IMR-90 (cell line): Measurements from ENCODE around the gene PC. TPM values are rescaled to one million over a fixed set of nuclear protein-coding genes. Genes with fewer than 3 reads are reported as not detected.
"Not testable (repeated sequence)": the region's sequence is repeated elsewhere in the genome, so short reads cannot be mapped to it uniquely, and the experiment has no call there.

Source experiments
- ATAC-seq: fragments of 200-7000 bp; cut with Tn5 transposase; 2 replicates; pipeline ENCODE4 v1.9.1; 2020; ENCODE audit warnings: low read depth, mild to moderate bottlenecking, moderate library complexity
- BruUV-seq: library from RNA; stranded (reverse); fragments of 400-500 nt; replicated peaks from 2 replicates; lab custom pipeline; 2021; lab: Mats Ljungman, UMichigan
- CTCF ChIA-PET: fragments of 300-600 bp; formaldehyde crosslinking; extraction: SDS; loops from one replicate; lab custom pipeline; 2021; ENCODE audit warnings: antibody characterized with exemption; lab: Yijun Ruan, JAX
- POLR2A ChIA-PET: fragments of 300-600 bp; sonication (Branson Sonifier 250); formaldehyde crosslinking; loops from one replicate; lab custom pipeline; 2022; ENCODE audit warnings: antibody characterized with exemption; ENCODE audit not compliant: unreplicated experiment; lab: Charles Lee
- DNase-seq: peaks from one replicate; pipeline ENCODE4 v3.0.0; 2013
- H2AFZ ChIP-seq: replicated peaks from 2 replicates; pipeline ENCODE3; 2013; ENCODE audit warnings: low read length, mild to moderate bottlenecking; ENCODE audit not compliant: poor library complexity
- H2AK5ac ChIP-seq: 2 replicates; pipeline ENCODE4 v1.6.1; 2013; ENCODE audit warnings: low read depth, low read length, inconsistent platforms
- H2AK9ac ChIP-seq: replicated peaks from 2 replicates; pipeline ENCODE3; 2013; ENCODE audit warnings: mild to moderate bottlenecking, low read depth, low read length, moderate library complexity; ENCODE audit not compliant: poor library complexity
- H2BK120ac ChIP-seq: 2 replicates; pipeline ENCODE4 v1.6.1; 2013; ENCODE audit warnings: low read depth, low read length, inconsistent platforms
- H2BK15ac ChIP-seq: 3 replicates; pipeline ENCODE4 v1.6.1; 2013; ENCODE audit warnings: low read depth, low read length, inconsistent platforms
- H2BK20ac ChIP-seq: 2 replicates; pipeline ENCODE4 v1.6.1; 2013; ENCODE audit warnings: low read depth, mild to moderate bottlenecking, inconsistent platforms, low read length, moderate library complexity
- H2BK5ac ChIP-seq: 2 replicates; pipeline ENCODE4 v1.6.1; 2013; ENCODE audit warnings: mild to moderate bottlenecking, low read depth, low read length, inconsistent platforms; ENCODE audit not compliant: poor library complexity, severe bottlenecking
- H3K14ac ChIP-seq: replicated peaks from 2 replicates; pipeline ENCODE4 v1.6.1; 2013; ENCODE audit warnings: low read depth, low read length, inconsistent platforms
- H3K18ac ChIP-seq: 2 replicates; pipeline ENCODE4 v1.6.1; 2013; ENCODE audit warnings: low read depth, low read length, control low read depth
- H3K23ac ChIP-seq: 2 replicates; pipeline ENCODE4 v1.6.1; 2013; ENCODE audit warnings: low read depth, low read length, inconsistent platforms
- H3K27ac ChIP-seq: 2 replicates; pipeline ENCODE4 v1.5.1; 2013; ENCODE audit warnings: mild to moderate bottlenecking, control low read depth, low read length; ENCODE audit not compliant: insufficient read depth
- H3K27me3 ChIP-seq: 2 replicates; pipeline ENCODE4 v1.6.1; 2013; ENCODE audit warnings: low read length; ENCODE audit not compliant: control insufficient read depth, insufficient read depth
- H3K36me3 ChIP-seq: 2 replicates; pipeline ENCODE4 v1.6.1; 2013; ENCODE audit warnings: low read length, mixed read lengths; ENCODE audit not compliant: control insufficient read depth, insufficient read depth
- H3K4ac ChIP-seq: 2 replicates; pipeline ENCODE4 v1.6.1; 2013; ENCODE audit warnings: low read depth, low read length, inconsistent platforms
- H3K4me1 ChIP-seq: 2 replicates; pipeline ENCODE4 v1.6.1; 2013; ENCODE audit warnings: low read length, mixed read lengths; ENCODE audit not compliant: control insufficient read depth, insufficient read depth
- H3K4me2 ChIP-seq: 2 replicates; pipeline ENCODE4 v1.6.1; 2013; ENCODE audit warnings: low read depth, mild to moderate bottlenecking, control low read depth, low read length, moderate library complexity
- H3K4me3 ChIP-seq: 2 replicates; pipeline ENCODE4 v1.5.1; 2013; ENCODE audit warnings: low read depth, mild to moderate bottlenecking, control low read depth, low read length, moderate library complexity; ENCODE audit not compliant: insufficient read depth
- H3K56ac ChIP-seq: 2 replicates; pipeline ENCODE4 v1.6.1; 2013; ENCODE audit warnings: low read length, inconsistent platforms; ENCODE audit not compliant: insufficient read depth; ENCODE audit errors: extremely low read depth
- H3K79me1 ChIP-seq, 2 experiments: 2 replicates each; pipeline ENCODE4 v1.6.1; 2013; ENCODE audit warnings: low read length in 2 of 2, inconsistent platforms in 1 of 2, low read depth in 1 of 2
- H3K9ac ChIP-seq: 2 replicates; pipeline ENCODE4 v1.6.1; 2013; ENCODE audit warnings: low read depth, low read length, control low read depth
- H3K9me1 ChIP-seq: 2 replicates; pipeline ENCODE4 v1.6.1; 2013; ENCODE audit warnings: low read length, inconsistent platforms; ENCODE audit not compliant: insufficient read depth
- H3K9me3 ChIP-seq: 2 replicates; pipeline ENCODE4 v1.6.1; 2013; ENCODE audit warnings: low read length; ENCODE audit not compliant: control insufficient read depth, insufficient read depth
- H4K20me1 ChIP-seq: 2 replicates; pipeline ENCODE4 v1.6.1; 2013; ENCODE audit warnings: low read length, inconsistent platforms; ENCODE audit not compliant: insufficient read depth
- H4K5ac ChIP-seq: 2 replicates; pipeline ENCODE4 v1.6.1; 2013; ENCODE audit warnings: mild to moderate bottlenecking, low read depth, low read length, control low read depth
- H4K8ac ChIP-seq, 2 experiments: 2 replicates each; pipeline ENCODE4 v1.6.1; 2013; ENCODE audit warnings: low read depth in 2 of 2, low read length in 2 of 2, control low read depth in 1 of 2, inconsistent platforms in 1 of 2
- H4K91ac ChIP-seq: 2 replicates; pipeline ENCODE4 v1.6.1; 2013; ENCODE audit warnings: low read depth, low read length, inconsistent platforms; ENCODE audit not compliant: insufficient read depth
- WGBS, 2 experiments: methylation state at CpG; one replicate each; pipeline versions ENCODE4 v1.1.5 to v1.1.7; 2013; ENCODE audit warnings: missing lambda C conversion rate in 2 of 2; ENCODE audit not compliant: insufficient read length in 1 of 2; ENCODE audit errors: extremely low coverage in 2 of 2; 5-methylcytosine and 5-hydroxymethylcytosine counted together
- dilution Hi-C: fragments of 300-500 bp; cut with HindIII; formaldehyde crosslinking; loops from one replicate; pipeline ENCODE4 v1.14.3; 2018; ENCODE audit warnings: low sequenced_read_pairs; ENCODE audit not compliant: unreplicated experiment
- in situ Hi-C: fragments of 300-500 bp; cut with MboI; formaldehyde crosslinking; loops from 3 replicates; pipeline ENCODE4 v1.14.3; 2019; ENCODE audit warnings: low sequenced_read_pairs, inconsistent platforms, mixed read lengths
- intact Hi-C: fragments of 100-400 bp; cut with micrococcal nuclease; formaldehyde crosslinking; loops from 2 replicates; pipeline ENCODE4 v1.10.0; 2022
- polyA plus RNA-seq, 3 experiments: library from polyadenylated mRNA; depleted of rRNA; stranded (reverse); fragments of >200 nt; gene quantifications; 2 replicates each; pipeline ENCODE4 v1.2.3, GENCODE V29; 2012; ENCODE audit warnings: low replicate concordance in 1 of 3
- total RNA-seq: library from RNA; depleted of rRNA; stranded (reverse); fragments of >200 nt; gene quantifications from 2 replicates; pipeline ENCODE4 v1.2.3, GENCODE V29; 2012

Gene PC
- total and polyA plus RNA-seq, 2 of the 4 experiments (the other 2 are of a cell fraction): 13.6 to 15.7 TPM

DNA sequence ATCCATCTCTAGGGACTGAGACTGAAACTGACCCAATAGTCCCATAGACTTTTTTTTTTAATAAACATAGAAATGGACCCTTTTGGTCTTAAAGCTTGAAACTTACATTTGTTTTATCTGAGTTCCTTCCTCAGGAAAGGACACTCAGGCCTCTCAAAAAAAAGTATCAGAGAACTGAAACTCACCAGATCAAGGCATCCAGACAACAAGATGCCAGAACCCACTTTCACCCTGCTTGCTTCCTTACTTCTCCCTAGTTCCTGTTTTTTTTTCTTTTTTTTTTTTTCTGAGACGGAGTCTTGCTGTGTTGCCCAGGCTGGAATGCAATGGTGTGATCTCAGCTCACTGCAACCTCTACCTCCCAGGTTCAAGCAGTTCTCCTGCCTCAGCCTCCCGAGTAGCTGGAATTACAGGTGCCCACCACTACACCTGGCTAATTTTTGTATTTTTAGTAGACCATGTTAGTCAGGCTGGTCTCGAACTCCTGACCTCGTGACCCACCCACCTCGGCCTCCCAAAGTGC is 3.6 kb upstream of the PC start:
- CTCF ChIA-PET, H3K79me1 ChIP-seq, H3K9me1 ChIP-seq, H3K14ac ChIP-seq, H3K36me3 ChIP-seq, intact Hi-C loops, H3K23ac ChIP-seq, H2BK15ac ChIP-seq, in situ Hi-C loops, H3K56ac ChIP-seq, H2AK9ac ChIP-seq, H2BK5ac ChIP-seq, H4K91ac ChIP-seq, DNase-seq, H4K8ac ChIP-seq, BruUV-seq, H4K20me1 ChIP-seq, H3K9me3 ChIP-seq, H3K27ac ChIP-seq, H3K27me3 ChIP-seq, H2AK5ac ChIP-seq, ATAC-seq, H4K5ac ChIP-seq, dilution Hi-C loops, POLR2A ChIA-PET, H3K4me2 ChIP-seq, H2AFZ ChIP-seq, H2BK20ac ChIP-seq, H3K4me3 ChIP-seq, H3K4ac ChIP-seq, H3K9ac ChIP-seq, H3K18ac ChIP-seq, H2BK120ac ChIP-seq: not testable (repeated sequence)
- peaks cover 15% of the 10 kb centered on the region for H3K4me1 ChIP-seq
- no CpG with 5 or more reads among the region's 5 CpGs for WGBS, 2 experiments
